GM21447 (cell line): ENCODE results near the gene RPRD1A.
A peak's percentile ranks its signal among the peaks of the same experiment; 100 is the strongest.
"Not testable (repeated sequence)": the region's sequence is repeated elsewhere in the genome, so short reads cannot be mapped to it uniquely, and the experiment has no call there.

ENCODE experiments used
- ATAC-seq: cut with Tn5 transposase; IDR thresholded peaks from one replicate; pipeline ENCODE4 v1.9.1; 2021; ENCODE audit not compliant: unreplicated experiment

The RPRD1A gene

GRCh38 chr18:36078751-36079529 lies 11.6 kb upstream of the RPRD1A start:
- no peak for ATAC-seq

GRCh38 chr18:36077764-36078163 lies 10.4 kb upstream of the RPRD1A start:
- not testable (repeated sequence) for ATAC-seq

- no peak for ATAC-seq
Observed at GRCh38 chr18:36075862-36076587, 8.7 kb upstream of the RPRD1A start.

GRCh38 chr18:36074435-36074834 lies 7.1 kb upstream of the RPRD1A start:
- no peak for ATAC-seq

- no peak for ATAC-seq
Observed at GRCh38 chr18:36073676-36074075, 6.3 kb upstream of the RPRD1A start.

- ATAC-seq = not testable (repeated sequence)
Observed at GRCh38 chr18:36072406-36072805, 5.0 kb upstream of the RPRD1A start.

GRCh38 chr18:36066686-36067054 lies 689 bp downstream of the RPRD1A start:
- ATAC-seq = peak; percentile 8

GRCh38 chr18:36066001-36066400 lies 1.4 kb downstream of the RPRD1A start:
- ATAC-seq = no peak

- not testable (repeated sequence) for ATAC-seq
Observed at GRCh38 chr18:36064809-36065079, 2.6 kb downstream of the RPRD1A start.

GRCh38 chr18:36064027-36064808 lies 3.1 kb downstream of the RPRD1A start:
- ATAC-seq = no peak

- no peak for ATAC-seq
Observed at GRCh38 chr18:36058674-36059073, 8.7 kb downstream of the RPRD1A start.

GRCh38 chr18:36051760-36052159 lies 15.6 kb downstream of the RPRD1A start:
- ATAC-seq = no peak

GRCh38 chr18:36050479-36050878 lies 16.9 kb downstream of the RPRD1A start:
- no peak for ATAC-seq

GRCh38 chr18:36047521-36047920 lies 19.8 kb downstream of the RPRD1A start:
- no peak for ATAC-seq

- no peak for ATAC-seq
Observed at GRCh38 chr18:36046898-36047297, 20.5 kb downstream of the RPRD1A start.

- no peak for ATAC-seq
Observed at GRCh38 chr18:36045241-36045991, 21.9 kb downstream of the RPRD1A start.

GRCh38 chr18:36043153-36043552 lies 24.2 kb downstream of the RPRD1A start:
- no peak for ATAC-seq

GRCh38 chr18:36041146-36041545 lies 26.2 kb downstream of the RPRD1A start:
- no peak for ATAC-seq

GRCh38 chr18:36038102-36038663 lies 29.2 kb downstream of the RPRD1A start:
- ATAC-seq = no peak

GRCh38 chr18:36035253-36035652 lies 32.1 kb downstream of the RPRD1A start:
- no peak for ATAC-seq
